CD1c-positive myeloid dendritic cell (primary cell): ENCODE results near the gene GPR25.
A peak's percentile ranks its signal among the peaks of the same experiment; 100 is the strongest.

Experiments
- DNase-seq: peaks from one replicate; pipeline ENCODE4 v3.0.0-alpha.2; 2016; ENCODE audit errors: extremely low spot score

The GPR25 gene

DNA sequence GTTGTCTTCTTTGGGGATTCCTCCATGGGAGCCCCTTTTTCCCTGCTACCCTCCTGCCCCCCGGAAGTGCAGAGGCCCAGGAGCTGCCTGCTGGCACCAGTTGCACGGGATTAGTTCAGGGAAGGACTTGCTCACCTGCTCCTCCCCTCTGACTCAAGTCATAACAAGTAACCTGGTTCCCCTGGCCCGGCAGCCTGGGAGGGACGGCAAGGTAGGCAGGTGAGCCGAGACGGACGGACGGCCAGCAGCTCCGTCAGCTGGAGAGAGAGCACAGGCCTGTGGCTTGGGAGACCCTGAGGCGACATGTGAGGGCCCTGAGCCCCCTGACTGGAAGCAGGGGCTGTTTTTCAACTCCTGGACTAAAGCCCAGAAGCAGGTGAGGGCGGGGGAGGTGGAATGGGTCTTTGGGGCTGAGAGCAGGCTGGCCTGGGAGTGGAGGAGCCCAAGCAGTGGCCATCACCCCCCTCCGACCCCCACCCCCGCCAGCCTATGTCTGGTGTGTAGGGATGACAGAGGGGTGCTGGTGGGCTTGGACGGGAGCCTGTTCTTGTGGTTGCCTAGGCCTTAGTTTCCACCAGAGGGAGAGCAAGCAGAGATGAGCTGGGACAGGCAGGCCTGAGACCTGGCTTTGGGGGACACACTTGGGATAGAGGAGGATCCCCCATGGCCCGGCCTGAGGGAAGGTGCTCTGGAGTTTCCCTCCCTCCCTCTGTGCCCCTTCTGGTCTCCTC lies 22.1 kb downstream of the GPR25 start, which contains the start of gene INAVA:
INAVA (plus strand) TSS at position 189 of the 731 bp plus-strand sequence. CDS start 3,501 bp downstream, outside the sequence.
- no peak for DNase-seq

GRCh38 chr1:200895443-200895789 lies 22.6 kb downstream of the GPR25 start:
- no peak for DNase-seq

- DNase-seq, result no peak
These were observed 23.2 kb downstream of the GPR25 start for GRCh38 chr1:200895801-200896530.

DNA sequence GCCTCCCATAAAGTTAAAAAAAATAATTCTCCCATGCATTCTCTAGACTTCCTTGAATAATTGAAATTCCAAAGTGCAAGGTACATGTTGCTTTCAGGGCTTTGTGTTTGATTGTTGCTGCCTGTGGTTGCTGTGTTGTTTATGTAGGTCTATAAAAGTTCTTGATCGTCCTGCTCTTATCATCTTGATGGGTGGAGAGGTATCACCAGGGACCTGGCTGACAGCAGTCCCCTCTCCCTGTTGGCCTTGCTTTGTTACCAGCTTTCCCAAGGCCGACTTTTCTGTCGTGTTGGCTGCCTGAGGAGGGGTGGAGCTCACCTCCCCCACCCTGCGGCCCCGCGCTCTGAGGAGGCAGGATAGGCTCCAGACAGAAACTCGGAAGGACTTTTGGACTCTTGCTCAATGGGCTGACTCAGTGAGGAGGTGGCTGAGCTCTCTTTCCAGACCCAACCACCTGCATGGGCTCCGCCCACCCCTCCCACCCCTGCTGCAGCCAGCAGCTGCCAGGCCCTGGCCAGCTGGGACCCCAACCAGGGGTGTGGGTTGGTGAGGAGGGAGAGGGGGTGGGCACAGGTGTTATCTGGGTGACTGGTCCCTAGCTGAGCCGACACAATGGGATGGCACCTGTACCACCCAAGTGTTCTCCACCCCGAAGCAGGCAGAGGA lies 23.9 kb downstream of the GPR25 start:
- DNase-seq, result peak; percentile 19

DNA sequence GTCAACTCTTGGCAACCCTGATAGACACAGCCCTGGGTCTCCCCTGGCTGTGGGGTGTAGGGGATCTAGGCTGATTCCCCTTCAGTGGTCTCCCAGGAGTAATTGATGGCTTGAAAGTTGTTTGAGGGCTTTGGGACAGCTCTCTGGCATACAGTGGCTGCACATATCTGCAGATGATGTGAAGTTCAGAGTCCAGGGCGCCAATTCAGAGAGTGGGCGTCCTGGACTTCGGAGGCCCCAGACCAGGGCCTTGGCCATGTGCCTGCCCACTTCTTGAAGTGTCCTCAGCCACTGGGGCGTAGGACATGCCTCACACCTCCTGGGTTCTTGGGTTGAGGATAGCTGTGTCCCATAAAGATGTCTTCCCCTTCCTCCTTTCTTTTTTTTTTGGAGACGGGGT lies 24.5 kb downstream of the GPR25 start:
- no peak for DNase-seq

- DNase-seq, result no peak
These were observed 26.2 kb downstream of the GPR25 start for GRCh38 chr1:200899015-200899386.

DNA sequence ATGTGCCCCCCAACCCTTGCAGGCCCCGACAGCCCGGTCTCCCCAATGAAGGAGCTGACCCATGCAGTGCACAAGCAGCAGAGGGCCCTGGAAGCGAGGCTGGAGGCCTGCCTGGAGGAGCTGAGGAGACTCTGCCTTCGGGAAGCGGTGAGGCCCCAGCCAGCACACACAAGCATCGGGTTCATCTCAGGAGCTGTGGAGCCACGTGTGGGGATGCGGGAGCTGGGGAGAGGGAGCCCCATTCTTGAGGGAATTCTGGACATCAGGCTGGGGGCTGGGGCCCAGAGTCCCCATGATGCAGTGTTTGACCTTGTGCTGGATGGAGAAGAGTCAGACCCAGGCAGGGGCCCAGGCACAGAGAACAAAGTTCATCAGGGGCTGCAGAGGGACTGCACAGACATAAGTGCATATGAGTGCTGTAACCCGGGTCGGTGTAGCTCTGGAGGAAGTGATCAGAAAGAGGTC lies 26.7 kb downstream of the GPR25 start:
- DNase-seq, result no peak

GRCh38 chr1:200899954-200900867 lies 27.4 kb downstream of the GPR25 start:
- DNase-seq, result no peak

DNA sequence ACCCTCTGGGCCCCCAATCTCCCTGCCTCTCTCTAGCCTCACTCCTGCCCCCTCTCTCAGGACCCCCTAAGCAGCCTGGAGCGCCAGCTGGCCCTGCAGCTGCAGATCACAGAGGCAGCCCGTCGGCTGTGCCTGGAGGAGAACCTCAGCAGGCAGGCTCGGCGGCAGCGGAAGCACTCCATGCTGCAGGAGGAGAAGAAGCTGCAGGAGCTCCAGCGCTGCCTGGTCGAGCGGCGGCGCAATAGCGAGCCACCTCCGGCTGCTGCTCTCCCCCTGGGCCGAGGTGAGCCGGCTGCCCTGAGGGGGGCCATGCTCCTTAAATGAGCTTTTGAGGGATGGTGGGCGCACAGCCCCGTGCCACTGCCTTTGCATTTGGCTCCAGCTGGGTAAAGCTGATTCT lies 28.1 kb downstream of the GPR25 start:
- no peak for DNase-seq

GRCh38 chr1:200901350-200901749 lies 28.6 kb downstream of the GPR25 start:
- DNase-seq, result no peak

GRCh38 chr1:200901796-200902444 lies 29.1 kb downstream of the GPR25 start:
- no peak for DNase-seq

GRCh38 chr1:200903793-200904192 lies 31.0 kb downstream of the GPR25 start:
- no peak for DNase-seq

- no peak for DNase-seq
These were observed 32.0 kb downstream of the GPR25 start for GRCh38 chr1:200904772-200905171.

GRCh38 chr1:200905411-200906052 lies 32.8 kb downstream of the GPR25 start:
- peak; percentile 13 for DNase-seq

- DNase-seq, result no peak
These were observed 33.7 kb downstream of the GPR25 start for GRCh38 chr1:200906491-200906890.

DNA sequence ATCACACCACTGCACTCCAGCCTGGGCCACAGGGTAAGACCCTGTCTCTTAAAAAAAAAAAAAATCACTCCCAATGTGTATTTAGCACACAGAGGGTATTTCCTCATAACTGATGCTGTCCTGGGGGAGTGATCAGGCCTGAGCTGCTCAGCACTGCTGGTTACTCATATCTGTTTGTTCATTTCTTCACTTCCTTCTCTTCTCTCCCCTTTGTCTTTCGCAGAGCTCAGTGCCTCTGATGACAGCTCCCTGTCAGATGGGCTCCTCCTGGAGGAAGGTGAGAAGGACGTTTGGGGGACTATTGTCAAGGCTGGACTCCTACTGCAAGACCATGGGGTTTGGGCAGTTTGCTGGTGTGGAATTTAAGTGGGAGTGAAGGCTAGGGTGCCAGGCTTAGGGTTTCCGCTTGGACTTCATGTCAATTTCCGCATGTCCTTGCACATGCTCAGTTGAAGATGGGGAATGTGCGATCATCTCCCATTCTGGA lies 34.9 kb downstream of the GPR25 start:
- DNase-seq, result peak; percentile 34

GRCh38 chr1:200908191-200908868 lies 35.5 kb downstream of the GPR25 start:
- no peak for DNase-seq

- DNase-seq, result no peak
These were observed 36.3 kb downstream of the GPR25 start for GRCh38 chr1:200909071-200909470.

- DNase-seq, result no peak
These were observed 37.0 kb downstream of the GPR25 start for GRCh38 chr1:200909757-200910239.

GRCh38 chr1:200911361-200911760 lies 38.6 kb downstream of the GPR25 start:
- no peak for DNase-seq
